ENCODE results near the gene UTP3.
"Not testable (repeated sequence)": the region's sequence is repeated elsewhere in the genome, so short reads cannot be mapped to it uniquely, and the experiment has no call there.

The UTP3 gene

DNA sequence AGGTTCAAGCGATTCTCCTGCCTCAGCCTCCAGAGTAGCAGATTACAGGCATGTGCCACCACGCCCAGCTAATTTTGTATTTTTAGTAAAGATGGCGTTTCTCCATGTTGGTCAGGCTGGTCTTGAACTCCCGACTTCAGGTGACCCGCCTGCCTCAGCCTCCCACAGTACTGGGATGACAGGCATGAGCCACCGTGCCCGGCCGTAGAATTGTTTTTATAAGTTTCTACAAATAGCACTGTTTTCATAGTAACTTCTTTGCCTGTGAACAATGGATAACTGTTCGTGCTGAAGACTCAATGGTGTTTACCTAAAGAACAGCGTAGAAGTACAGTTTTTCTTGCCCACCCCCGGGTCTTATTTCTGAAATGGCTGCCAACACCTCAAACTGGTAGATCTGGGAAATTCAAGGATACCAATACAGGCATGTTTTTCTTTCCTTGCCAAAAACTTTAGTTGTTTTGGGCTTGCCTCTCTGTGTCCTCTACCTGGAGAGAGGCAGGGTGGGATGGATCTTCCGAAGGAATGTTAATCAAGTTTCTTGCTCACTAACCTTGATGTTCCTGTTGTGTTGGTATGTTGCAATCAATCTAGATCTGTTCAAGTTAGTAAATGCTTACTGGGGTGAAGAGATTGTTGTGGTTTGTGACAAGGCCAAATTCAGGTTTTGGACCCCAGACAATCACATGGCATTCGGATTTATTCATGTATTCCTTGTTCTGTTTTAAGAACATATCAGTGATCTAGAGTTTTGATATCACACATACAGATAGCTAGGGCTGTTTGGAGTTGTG, 30.7 kb downstream of the UTP3 start:
- no peak for DNase-seq

DNA sequence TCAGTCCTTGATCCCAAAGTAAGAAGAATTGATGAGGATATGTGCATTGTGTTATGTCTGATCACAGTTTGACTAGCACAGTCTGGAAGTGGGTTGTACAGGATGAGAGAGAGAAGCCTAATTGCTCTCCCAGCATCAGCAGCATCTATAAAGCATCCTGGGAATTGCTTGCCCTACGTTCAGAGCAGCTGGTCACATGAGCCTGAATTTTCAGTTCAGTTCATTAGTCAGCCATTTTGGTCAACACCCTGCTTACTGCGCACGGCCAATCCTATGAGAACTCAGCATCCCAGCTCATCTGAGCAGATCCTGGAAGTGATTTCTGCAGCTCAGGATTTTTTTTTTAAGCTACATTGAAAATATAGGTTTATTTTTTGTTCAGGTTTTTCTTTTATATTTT, 33.4 kb downstream of the UTP3 start, which contains the start of gene RUFY3:
Gene RUFY3 (plus strand): TSS at position 218 of the 400 bp plus-strand sequence. CDS start 610 bp downstream, outside the sequence.
- DNase-seq: peak; percentile 25

DNA sequence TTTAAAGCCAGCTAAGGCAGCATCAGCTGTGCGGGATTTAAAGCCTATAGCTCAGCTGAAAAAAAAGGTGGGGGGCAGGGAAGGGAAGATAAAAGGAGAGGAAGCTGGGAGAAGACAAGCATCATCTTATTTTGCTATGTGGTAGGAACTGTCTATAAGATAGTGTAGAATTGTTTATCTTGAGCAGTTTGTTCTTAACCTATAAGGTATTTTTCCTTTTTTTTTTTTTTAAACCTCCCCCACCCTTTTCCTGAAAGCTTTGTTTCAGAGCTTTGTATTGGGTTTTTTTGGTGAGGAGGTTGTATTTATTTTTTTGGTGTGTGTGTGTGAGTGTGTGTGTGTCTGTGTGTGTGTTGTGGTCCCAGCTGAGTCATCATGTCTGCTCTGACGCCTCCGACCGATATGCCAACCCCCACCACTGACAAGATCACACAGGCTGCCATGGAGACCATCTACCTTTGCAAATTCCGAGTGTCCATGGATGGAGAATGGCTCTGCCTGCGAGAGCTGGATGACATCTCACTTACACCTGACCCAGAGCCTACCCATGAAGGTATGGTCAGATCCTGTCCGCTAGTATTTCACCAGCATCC, 34.0 kb downstream of the UTP3 start:
- no peak for DNase-seq

DNA sequence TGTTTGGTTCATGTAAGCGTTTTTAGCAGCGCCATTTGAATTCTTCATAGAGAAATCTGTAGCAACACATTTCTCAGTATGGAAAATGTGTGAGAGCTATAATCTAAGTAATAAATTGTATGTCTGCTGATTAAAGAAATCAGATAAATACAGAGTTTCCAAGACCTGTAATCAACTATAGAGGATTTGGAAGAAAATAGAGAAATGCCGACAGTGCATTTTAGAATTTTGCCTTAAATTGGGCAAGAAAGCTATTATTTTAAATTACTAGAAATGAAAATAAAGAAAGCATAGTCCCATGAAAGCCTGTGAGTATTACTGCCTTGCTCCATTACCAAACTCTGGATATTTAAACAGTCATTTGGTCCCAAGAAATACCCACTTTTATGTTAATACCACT, 36.1 kb downstream of the UTP3 start:
- no peak for DNase-seq

DNA sequence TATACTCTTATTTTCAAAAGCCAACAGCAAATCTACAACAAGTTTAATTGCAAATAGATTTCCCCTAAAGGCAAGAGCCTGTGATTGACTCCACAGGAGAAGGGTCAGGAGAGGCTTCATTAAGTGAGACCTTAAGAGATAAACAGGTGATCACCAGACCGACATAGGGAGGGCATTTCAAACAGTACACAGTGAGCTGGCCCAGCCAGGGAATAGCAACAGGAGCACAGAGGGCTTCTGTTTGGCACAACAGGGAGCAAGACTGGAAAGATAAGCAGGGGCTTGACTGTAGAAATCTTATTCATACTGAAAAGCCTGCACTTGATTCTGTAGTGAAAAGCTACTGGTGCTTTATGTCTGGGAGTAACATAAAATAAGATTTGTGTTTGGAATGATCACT, 37.3 kb downstream of the UTP3 start:
- DNase-seq: no peak

DNA sequence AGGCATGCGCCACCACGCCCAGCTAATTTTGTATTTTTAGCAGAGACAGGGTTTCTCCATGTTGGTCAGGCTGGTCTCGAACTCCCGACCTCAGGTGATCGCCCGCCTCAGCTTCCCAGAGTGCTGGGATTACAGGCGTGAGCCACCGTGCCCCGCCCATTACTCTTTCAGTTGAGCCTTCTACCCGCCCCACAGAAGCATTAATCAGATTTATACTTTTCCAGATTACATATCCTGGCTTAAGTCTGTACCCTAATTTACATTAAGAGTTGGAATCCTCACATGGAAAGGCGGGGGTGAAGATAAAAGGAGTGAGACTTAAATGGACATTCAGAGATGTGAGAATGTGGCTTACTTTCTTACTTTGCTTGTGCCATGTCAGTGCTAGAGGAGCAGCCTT, 38.2 kb downstream of the UTP3 start:
- not testable (repeated sequence) for DNase-seq

DNA sequence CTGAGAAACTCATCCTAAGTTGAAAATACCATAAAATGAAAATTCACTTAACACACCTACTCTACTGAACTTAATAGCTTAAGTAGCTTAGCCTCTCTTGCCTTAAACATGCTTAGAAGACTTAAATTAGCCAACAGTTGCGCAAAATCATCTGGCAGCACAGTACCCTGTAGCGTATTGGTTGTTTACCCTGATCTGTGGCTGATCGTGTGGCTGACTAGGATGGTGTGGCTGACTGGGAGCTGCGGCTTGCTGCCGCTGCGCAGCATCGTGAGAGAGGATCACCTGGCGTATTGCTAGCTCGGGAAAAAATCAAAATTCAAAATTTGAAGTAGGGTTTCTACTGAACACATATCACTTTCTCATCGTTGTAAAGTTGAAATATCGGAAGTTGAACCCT, 39.8 kb downstream of the UTP3 start:
- peak; percentile 4 for DNase-seq

DNA sequence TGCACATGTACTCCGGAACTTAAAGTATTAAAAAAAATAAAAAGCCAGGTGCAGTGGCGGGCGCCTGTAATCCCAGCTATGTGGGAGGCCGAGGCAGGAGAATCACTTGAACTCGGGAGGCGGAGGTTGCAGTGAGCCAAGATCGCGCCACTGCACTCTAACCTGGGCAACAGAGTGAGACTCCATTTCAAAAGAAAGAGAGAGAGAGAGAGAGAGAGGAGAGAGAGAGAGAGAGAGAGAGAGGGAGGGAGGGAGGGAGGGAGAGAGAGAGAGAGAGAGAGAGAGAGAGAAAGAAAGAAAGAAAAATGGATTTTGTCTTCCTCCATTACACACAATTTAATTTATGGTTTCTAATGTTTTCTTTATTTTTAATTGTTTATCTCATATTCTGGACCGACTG, 44.5 kb downstream of the UTP3 start:
- not testable (repeated sequence) for DNase-seq

DNA sequence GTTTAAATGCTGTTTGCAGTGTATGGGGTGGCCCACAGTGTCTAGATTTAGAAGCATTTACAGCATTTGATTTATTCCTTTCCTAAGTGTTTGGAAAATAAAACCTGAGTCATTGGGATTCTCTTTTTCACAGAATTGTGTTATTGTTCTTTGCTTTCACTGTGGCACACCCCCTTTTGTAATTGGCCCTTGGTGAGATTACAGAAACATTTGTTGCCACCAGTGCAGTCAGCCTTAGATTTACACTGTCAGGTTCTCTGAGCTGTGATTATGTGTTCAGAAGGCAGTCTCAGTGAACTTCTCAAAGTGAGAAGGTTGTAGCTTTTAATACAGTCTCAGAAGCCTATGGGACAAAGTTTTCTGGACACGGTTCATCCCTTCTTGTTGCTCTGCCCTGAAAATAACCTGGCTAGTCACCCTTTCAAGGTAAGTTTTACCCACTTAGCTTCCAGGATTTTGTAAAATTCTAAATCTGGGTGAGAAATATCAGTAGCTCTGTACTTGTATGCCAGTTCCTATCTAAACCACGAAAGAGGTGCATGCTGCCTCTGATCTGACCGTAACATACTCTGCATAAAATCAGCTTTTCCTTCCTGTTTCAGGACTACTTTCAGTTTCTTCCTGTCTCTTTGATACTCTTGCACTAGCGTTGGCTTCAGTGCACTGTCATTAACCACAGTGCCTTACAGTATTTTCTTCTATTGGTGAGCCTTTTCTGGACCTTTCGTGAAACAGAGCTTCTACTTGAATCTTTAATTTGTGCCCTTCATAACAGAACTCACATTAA, 46.0 kb downstream of the UTP3 start:
- no peak for DNase-seq

DNA sequence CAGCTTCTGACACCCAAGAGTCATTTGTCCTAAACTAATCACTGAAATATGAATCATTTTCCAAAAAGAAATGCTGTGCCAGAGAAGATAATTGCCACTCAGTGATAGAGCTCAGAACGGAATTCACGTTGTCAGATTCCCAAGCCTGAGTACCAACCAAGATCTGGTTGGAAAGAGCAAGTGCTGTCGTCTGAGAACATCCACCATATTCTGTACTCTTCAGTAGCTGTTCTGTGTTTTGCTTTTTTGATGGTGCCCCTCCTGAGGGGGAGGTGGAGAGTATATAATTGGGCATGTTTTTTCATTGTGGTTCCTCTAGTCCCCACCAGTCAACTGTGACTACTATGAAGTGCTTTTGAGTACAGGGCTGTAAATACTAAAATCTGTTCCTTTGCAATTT, 46.6 kb downstream of the UTP3 start:
- DNase-seq: no peak

DNA sequence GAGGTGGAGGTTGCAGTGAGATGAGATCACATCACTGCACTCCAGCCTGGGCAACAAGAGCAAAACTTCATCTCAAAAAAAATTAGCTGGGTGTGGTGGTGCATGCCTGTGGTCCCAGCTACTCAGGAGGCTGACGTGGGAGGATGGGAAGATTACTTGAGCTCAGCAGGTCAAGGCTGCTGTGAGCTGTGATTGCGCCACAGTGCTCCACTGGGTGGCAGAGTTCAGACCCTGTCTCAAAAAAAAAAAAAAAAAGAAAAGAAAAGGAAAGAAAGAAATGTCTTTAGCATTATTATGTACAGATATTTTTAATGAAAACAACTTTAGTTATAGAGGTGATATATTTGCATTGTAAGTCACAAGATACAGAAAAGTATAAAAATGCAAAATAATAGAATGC, 47.6 kb downstream of the UTP3 start:
- not testable (repeated sequence) for DNase-seq

DNA sequence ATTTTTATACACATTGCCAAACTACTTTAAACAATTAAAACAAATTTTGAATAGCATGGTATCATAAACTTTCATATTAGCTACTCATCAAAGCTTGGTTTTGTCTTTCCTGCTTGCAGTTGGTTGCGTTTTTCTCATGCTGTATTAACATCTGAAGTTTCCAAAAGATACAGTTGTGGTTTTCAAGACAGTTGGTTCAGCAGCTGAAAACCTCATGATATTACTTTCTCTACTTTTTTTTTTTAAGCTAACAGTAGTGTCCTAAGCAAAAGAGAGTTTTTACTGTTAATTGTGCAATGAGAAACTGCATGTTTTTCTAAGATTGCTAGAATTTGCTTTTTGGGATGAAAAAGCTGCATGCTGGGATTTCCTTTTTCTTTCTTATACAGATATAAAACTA, 48.7 kb downstream of the UTP3 start:
- DNase-seq: no peak

DNA sequence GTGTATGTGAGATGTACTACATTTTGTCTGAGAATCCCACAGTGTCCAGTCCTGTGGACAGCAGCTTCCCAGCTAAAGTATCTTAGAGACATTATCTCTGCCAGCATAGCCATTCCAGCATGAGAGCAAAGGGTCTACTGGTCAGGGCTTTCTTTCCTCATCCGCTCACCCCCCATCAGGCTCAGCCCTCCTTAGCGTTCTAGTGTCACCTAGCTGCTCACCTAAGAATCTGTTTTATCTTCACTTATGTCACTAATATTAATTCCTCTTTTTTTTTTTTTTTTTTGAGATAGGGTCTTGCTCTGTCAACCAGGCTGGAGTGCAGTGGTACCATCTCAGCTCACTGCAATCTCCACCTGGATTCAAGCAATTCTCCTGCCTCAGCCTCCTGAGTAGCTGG, 49.1 kb downstream of the UTP3 start:
- no peak for DNase-seq

DNA sequence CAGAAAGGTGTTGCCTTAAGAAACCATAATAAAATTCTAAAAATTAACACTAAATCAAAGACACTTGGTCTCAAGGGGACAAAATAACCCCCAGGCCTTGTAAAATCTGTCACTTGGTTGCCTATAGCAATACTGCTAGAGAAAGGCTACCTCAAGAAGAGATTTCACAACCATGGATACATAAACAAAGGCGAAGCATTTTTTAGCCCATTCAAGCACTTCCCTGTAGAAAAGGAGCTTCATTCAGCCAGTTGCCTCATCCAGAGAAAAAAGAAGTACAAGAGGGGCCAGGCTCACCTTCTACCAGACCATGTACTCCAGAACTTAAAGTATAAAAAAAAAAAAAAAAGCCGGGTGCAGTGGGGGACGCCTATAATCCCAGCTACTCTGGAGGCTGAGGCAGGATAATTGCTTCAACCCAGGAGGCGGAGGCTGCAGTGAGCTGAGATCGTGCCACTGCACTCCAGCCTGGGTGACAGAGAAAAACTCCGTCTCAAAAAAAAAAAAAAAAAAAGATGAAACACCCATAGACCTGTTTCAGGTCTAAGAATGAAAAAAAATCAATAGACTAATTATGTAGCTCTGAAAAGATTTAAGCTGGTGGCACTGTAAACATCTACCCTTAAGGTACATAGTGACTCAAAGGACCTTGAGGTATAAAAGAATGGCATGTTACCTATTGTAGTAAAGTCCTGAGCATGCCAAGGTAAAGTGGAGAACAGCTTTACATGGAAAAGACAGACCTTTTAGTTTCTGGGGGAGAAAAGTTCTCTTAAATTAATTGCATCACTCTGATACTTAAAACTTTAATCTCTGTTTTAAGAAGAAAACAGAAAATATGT, 51.4 kb downstream of the UTP3 start:
- no peak for DNase-seq

Measured in NCI-H2107 (cell line).